Measurements from ENCODE around the gene MVB12B.

GRCh38 chr9:126495411-126496180, 169.0 kb downstream of the MVB12B start:
- TF ChIP-seq, protein P1, sequence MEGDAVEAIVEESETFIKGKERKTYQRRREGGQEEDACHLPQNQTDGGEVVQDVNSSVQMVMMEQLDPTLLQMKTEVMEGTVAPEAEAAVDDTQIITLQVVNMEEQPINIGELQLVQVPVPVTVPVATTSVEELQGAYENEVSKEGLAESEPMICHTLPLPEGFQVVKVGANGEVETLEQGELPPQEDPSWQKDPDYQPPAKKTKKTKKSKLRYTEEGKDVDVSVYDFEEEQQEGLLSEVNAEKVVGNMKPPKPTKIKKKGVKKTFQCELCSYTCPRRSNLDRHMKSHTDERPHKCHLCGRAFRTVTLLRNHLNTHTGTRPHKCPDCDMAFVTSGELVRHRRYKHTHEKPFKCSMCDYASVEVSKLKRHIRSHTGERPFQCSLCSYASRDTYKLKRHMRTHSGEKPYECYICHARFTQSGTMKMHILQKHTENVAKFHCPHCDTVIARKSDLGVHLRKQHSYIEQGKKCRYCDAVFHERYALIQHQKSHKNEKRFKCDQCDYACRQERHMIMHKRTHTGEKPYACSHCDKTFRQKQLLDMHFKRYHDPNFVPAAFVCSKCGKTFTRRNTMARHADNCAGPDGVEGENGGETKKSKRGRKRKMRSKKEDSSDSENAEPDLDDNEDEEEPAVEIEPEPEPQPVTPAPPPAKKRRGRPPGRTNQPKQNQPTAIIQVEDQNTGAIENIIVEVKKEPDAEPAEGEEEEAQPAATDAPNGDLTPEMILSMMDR (IDR thresholded peaks at IDR 0.05), result no peak
- no peak for TF ChIP-seq POLR2A (IDR thresholded peaks at IDR 0.05)

All from testis (tissue), 2 donors.